T1000 (cell line): ENCODE data around the gene APOBR.
"Not testable (repeated sequence)": the region's sequence is repeated elsewhere in the genome, so short reads cannot be mapped to it uniquely, and the experiment has no call there.

Experiments used
- DNase-seq: peaks from one replicate; lab custom pipeline; 2025; ENCODE audit warnings: mixed read lengths; lab: John Stamatoyannopoulos, UW

Gene APOBR

GRCh38 chr16:28494121-28494851 lies at the start of gene APOBR:
Gene APOBR, plus strand, starts transcription at chr16:28494643. Its CDS starts 39 bp downstream, at chr16:28494682.
- DNase-seq, result no peak

GRCh38 chr16:28446388-28446787 lies 48.1 kb upstream of the APOBR start:
- DNase-seq, result not testable (repeated sequence)

- not testable (repeated sequence) for DNase-seq
Observed at GRCh38 chr16:28447081-28447480, 47.4 kb upstream of the APOBR start.

GRCh38 chr16:28473714-28474265 lies 20.7 kb upstream of the APOBR start:
- DNase-seq, result no peak

GRCh38 chr16:28475221-28475620 lies 19.2 kb upstream of the APOBR start:
- no peak for DNase-seq

GRCh38 chr16:28477311-28477920 lies 17.0 kb upstream of the APOBR start:
- no peak for DNase-seq

- no peak for DNase-seq
Observed at GRCh38 chr16:28478506-28479180, 15.8 kb upstream of the APOBR start.

GRCh38 chr16:28482026-28482425 lies 12.4 kb upstream of the APOBR start:
- DNase-seq, result no peak

- DNase-seq, result not testable (repeated sequence)
Observed at GRCh38 chr16:28483361-28483760, 11.1 kb upstream of the APOBR start.

- no peak for DNase-seq
Observed at GRCh38 chr16:28486266-28486665, 8.2 kb upstream of the APOBR start.

- no peak for DNase-seq
Observed at GRCh38 chr16:28491230-28491969, 3.0 kb upstream of the APOBR start.

GRCh38 chr16:28491970-28492474 lies 2.4 kb upstream of the APOBR start, which contains the start of gene CLN3:
Gene CLN3, minus strand, starts transcription at chr16:28492074. Its CDS starts 315 bp downstream, at chr16:28491759.
- peak; percentile 86 for DNase-seq

- no peak for DNase-seq
Observed at GRCh38 chr16:28492511-28492910, 1.9 kb upstream of the APOBR start.

- no peak for DNase-seq
Observed at GRCh38 chr16:28495098-28495793, 803 bp downstream of the APOBR start.

- DNase-seq, result no peak
Observed at GRCh38 chr16:28495795-28496749, 1.6 kb downstream of the APOBR start.

GRCh38 chr16:28496844-28497243 lies 2.4 kb downstream of the APOBR start:
- no peak for DNase-seq

- no peak for DNase-seq
Observed at GRCh38 chr16:28497386-28497785, 2.9 kb downstream of the APOBR start.

GRCh38 chr16:28497861-28498599 lies 3.6 kb downstream of the APOBR start:
- no peak for DNase-seq
